ENCODE measurements around the gene SLC24A1.

The SLC24A1 gene

DNA sequence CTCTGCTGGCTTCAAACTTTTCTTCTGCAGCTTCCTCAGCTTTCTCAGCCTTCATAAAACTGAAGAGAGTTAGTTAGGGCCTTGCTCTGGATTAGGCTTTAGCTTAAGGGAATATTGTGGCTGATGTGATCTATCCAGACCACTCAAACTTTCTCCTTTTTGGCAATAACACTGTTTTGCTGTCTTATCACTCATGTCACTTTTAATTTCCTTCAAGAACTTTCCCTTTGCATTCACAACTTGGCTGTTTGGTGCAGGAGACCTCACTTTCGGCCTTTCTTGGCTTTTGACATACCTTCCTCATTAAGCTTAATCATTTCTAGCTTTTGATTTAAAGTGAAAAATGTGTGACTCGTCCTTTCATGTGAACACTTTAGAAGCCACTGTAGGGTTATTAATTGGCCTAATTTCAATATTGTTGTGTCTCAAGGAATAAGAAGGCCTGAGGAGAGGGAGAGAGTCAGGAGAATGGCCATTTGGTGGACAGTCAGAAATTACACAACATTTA, 60.7 kb downstream of the SLC24A1 start:
- CTCF ChIA-PET: interaction anchor here (0.6 to 1.1 kb wide), 2 partner anchors 10 to 1029 kb away, joined by 3 read pairs; no protein-coding TSS in a partner anchor
- POLR2A ChIA-PET: no interaction called here
- H3K4me3 ChIP-seq (ENCODE audit: low read depth, low read length): no peak overlapping the region

DNA sequence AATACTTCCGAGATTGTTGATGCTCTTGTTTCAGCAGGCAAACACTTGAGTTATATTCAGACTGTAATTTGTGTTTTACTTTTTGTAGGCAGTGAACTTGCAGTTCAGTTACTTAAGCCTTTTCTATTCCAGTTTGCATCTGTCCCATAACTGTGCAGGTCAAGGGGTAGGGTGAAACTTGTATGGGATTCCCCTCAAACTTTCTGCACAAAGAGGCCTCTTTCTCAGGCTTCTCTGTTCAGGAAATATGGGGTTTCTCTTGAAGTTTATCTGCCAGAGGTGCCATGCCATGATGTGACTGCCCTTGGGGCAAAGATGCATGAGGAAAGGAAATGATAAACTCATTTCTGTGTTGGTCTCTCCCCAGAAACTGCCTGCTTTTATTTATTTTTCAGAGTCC, 66.7 kb downstream of the SLC24A1 start:
- Histone ChIP-seq H3K27ac (ENCODE audit: extremely low read depth, low read depth, low read length) (no peak overlapping the region), H3K36me3 (ENCODE audit: control insufficient read depth in 2 of 2, insufficient read depth in 1 of 2, low read length in 2 of 2) (peaks cover 11 to 34% of the 10 kb centered on the region in 2 experiments), H3K9me3 (ENCODE audit: control insufficient read depth, insufficient read depth, low read depth, low read length) (peaks cover 2% of the 10 kb centered on the region; the same call in 1 of the 2 replicates), H3K4me1 (ENCODE audit: control insufficient read depth, insufficient read depth, low read length) (no peaks in the 10 kb centered on the region), H3K4me3 (ENCODE audit: low read depth, low read length) (no peak overlapping the region)
- ChIA-PET POLR2A (no interaction called here), CTCF (no interaction called here)
- TF ChIP-seq, protein P1, sequence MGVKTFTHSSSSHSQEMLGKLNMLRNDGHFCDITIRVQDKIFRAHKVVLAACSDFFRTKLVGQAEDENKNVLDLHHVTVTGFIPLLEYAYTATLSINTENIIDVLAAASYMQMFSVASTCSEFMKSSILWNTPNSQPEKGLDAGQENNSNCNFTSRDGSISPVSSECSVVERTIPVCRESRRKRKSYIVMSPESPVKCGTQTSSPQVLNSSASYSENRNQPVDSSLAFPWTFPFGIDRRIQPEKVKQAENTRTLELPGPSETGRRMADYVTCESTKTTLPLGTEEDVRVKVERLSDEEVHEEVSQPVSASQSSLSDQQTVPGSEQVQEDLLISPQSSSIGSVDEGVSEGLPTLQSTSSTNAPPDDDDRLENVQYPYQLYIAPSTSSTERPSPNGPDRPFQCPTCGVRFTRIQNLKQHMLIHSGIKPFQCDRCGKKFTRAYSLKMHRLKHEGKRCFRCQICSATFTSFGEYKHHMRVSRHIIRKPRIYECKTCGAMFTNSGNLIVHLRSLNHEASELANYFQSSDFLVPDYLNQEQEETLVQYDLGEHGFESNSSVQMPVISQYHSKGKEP (tag by site-specific recombination; IDR thresholded peaks at IDR 0.05): no peak
- TF ChIP-seq, protein P2, sequence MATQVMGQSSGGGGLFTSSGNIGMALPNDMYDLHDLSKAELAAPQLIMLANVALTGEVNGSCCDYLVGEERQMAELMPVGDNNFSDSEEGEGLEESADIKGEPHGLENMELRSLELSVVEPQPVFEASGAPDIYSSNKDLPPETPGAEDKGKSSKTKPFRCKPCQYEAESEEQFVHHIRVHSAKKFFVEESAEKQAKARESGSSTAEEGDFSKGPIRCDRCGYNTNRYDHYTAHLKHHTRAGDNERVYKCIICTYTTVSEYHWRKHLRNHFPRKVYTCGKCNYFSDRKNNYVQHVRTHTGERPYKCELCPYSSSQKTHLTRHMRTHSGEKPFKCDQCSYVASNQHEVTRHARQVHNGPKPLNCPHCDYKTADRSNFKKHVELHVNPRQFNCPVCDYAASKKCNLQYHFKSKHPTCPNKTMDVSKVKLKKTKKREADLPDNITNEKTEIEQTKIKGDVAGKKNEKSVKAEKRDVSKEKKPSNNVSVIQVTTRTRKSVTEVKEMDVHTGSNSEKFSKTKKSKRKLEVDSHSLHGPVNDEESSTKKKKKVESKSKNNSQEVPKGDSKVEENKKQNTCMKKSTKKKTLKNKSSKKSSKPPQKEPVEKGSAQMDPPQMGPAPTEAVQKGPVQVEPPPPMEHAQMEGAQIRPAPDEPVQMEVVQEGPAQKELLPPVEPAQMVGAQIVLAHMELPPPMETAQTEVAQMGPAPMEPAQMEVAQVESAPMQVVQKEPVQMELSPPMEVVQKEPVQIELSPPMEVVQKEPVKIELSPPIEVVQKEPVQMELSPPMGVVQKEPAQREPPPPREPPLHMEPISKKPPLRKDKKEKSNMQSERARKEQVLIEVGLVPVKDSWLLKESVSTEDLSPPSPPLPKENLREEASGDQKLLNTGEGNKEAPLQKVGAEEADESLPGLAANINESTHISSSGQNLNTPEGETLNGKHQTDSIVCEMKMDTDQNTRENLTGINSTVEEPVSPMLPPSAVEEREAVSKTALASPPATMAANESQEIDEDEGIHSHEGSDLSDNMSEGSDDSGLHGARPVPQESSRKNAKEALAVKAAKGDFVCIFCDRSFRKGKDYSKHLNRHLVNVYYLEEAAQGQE (tag by site-specific recombination; IDR thresholded peaks at IDR 0.05): no peak
- TF ChIP-seq GFI1B (tag by site-specific recombination; IDR thresholded peaks at IDR 0.05) (no peak), ZNF768 (tag by site-specific recombination; IDR thresholded peaks at IDR 0.05) (no peak), ZFP69B (tag by site-specific recombination; IDR thresholded peaks at IDR 0.05) (no peak), HOXC10 (CRISPR knock-in tag; IDR thresholded peaks at IDR 0.05) (no peak), SCRT1 (tag by site-specific recombination; IDR thresholded peaks at IDR 0.05; ENCODE audit: borderline replicate concordance) (no peak), ZBTB17 (tag by site-specific recombination; IDR thresholded peaks at IDR 0.05) (no peak), SETDB1 (IDR thresholded peaks at IDR 0.05; ENCODE audit: insufficient read length, low read length) (no peak), KLF1 (tag by site-specific recombination; IDR thresholded peaks at IDR 0.05) (no peak)
- TF ChIP-seq, protein P3, sequence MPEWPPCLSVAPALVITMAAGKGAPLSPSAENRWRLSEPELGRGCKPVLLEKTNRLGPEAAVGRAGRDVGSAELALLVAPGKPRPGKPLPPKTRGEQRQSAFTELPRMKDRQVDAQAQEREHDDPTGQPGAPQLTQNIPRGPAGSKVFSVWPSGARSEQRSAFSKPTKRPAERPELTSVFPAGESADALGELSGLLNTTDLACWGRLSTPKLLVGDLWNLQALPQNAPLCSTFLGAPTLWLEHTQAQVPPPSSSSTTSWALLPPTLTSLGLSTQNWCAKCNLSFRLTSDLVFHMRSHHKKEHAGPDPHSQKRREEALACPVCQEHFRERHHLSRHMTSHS (tag by site-specific recombination; IDR thresholded peaks at IDR 0.05): no peak
- TF ChIP-seq, protein P4, sequence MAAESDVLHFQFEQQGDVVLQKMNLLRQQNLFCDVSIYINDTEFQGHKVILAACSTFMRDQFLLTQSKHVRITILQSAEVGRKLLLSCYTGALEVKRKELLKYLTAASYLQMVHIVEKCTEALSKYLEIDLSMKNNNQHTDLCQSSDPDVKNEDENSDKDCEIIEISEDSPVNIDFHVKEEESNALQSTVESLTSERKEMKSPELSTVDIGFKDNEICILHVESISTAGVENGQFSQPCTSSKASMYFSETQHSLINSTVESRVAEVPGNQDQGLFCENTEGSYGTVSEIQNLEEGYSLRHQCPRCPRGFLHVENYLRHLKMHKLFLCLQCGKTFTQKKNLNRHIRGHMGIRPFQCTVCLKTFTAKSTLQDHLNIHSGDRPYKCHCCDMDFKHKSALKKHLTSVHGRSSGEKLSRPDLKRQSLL (tag by site-specific recombination; IDR thresholded peaks at IDR 0.05): no peak
- TF ChIP-seq, protein P5, sequence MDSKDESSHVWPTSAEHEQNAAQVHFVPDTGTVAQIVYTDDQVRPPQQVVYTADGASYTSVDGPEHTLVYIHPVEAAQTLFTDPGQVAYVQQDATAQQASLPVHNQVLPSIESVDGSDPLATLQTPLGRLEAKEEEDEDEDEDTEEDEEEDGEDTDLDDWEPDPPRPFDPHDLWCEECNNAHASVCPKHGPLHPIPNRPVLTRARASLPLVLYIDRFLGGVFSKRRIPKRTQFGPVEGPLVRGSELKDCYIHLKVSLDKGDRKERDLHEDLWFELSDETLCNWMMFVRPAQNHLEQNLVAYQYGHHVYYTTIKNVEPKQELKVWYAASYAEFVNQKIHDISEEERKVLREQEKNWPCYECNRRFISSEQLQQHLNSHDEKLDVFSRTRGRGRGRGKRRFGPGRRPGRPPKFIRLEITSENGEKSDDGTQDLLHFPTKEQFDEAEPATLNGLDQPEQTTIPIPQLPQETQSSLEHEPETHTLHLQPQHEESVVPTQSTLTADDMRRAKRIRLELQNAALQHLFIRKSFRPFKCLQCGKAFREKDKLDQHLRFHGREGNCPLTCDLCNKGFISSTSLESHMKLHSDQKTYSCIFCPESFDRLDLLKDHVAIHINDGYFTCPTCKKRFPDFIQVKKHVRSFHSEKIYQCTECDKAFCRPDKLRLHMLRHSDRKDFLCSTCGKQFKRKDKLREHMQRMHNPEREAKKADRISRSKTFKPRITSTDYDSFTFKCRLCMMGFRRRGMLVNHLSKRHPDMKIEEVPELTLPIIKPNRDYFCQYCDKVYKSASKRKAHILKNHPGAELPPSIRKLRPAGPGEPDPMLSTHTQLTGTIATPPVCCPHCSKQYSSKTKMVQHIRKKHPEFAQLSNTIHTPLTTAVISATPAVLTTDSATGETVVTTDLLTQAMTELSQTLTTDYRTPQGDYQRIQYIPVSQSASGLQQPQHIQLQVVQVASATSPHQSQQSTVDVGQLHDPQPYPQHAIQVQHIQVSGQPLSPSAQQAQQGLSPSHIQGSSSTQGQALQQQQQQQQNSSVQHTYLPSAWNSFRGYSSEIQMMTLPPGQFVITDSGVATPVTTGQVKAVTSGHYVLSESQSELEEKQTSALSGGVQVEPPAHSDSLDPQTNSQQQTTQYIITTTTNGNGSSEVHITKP (tag by site-specific recombination; IDR thresholded peaks at IDR 0.05): no peak
- TF ChIP-seq, protein P6, sequence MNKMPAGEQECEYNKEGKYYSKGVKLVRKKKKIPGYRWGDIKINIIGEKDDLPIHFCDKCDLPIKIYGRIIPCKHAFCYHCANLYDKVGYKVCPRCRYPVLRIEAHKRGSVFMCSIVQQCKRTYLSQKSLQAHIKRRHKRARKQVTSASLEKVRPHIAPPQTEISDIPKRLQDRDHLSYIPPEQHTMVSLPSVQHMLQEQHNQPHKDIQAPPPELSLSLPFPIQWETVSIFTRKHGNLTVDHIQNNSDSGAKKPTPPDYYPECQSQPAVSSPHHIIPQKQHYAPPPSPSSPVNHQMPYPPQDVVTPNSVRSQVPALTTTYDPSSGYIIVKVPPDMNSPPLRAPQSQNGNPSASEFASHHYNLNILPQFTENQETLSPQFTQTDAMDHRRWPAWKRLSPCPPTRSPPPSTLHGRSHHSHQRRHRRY (tag by site-specific recombination; IDR thresholded peaks at IDR 0.05): no peak
- TF ChIP-seq, protein P7, sequence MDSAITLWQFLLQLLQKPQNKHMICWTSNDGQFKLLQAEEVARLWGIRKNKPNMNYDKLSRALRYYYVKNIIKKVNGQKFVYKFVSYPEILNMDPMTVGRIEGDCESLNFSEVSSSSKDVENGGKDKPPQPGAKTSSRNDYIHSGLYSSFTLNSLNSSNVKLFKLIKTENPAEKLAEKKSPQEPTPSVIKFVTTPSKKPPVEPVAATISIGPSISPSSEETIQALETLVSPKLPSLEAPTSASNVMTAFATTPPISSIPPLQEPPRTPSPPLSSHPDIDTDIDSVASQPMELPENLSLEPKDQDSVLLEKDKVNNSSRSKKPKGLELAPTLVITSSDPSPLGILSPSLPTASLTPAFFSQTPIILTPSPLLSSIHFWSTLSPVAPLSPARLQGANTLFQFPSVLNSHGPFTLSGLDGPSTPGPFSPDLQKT (IDR thresholded peaks at IDR 0.05; ENCODE audit: borderline replicate concordance, low read depth, low read length): no peak

More for the DNA sequence above, 60.7 kb downstream of the SLC24A1 start:
- H3K27ac ChIP-seq (ENCODE audit: extremely low read depth, low read depth, low read length): no peak overlapping the region
- peaks cover under 1% of the 10 kb centered on the region; the same call in 1 of the 2 replicates for H3K9me3 ChIP-seq (ENCODE audit: control insufficient read depth, insufficient read depth, low read depth, low read length)
- peak; percentile 92 for TF ChIP-seq PRDM1 (tag by site-specific recombination; IDR thresholded peaks at IDR 0.05)
- TF ChIP-seq ZNF146 (tag by site-specific recombination; IDR thresholded peaks at IDR 0.05): no peak
- no peaks in the 10 kb centered on the region for H3K4me1 ChIP-seq (ENCODE audit: control insufficient read depth, insufficient read depth, low read length)
- H3K36me3 ChIP-seq (ENCODE audit: control insufficient read depth in 2 of 2, insufficient read depth in 1 of 2, low read length in 2 of 2): no peaks in the 10 kb centered on the region; a peak in 1 of 3 replicates
